HG03432 (cell line): ENCODE measurements around the gene CCNG1.

ENCODE experiments used
- ATAC-seq: cut with Tn5 transposase; IDR thresholded peaks from one replicate; pipeline ENCODE4 v1.9.1; 2021; ENCODE audit warnings: mild to moderate bottlenecking, moderate library complexity; ENCODE audit not compliant: unreplicated experiment

Gene CCNG1

GRCh38 chr5:163489055-163489744 is 51.8 kb downstream of the CCNG1 start:
- peak; percentile 44 for ATAC-seq

- ATAC-seq, result no peak
These were observed 52.3 kb downstream of the CCNG1 start for GRCh38 chr5:163489745-163490075.
